ENCODE results near the gene HP.
"Not testable (repeated sequence)": the region's sequence is repeated elsewhere in the genome, so short reads cannot be mapped to it uniquely, and the experiment has no call there.

Gene HP

DNA sequence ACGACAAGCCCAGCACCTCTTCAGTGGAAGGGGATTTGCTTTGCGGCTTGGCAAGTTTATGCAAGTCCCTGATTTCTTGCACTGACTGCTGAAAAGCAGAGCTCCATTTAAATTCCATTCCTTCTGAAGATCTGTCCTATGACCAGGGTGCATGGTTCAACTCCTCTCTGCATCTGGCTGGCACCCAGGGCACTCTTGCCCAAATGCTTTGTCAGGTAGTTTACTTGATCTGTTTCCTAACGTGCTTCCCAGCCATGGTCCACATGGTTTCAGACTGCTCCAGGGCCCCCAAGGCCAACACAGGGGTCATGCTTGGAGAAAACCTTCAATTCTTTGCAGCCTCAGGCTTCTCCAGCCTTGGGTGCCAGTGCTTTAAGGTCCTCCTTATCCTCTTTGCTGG, 11.2 kb upstream of the HP start:
- no peaks in the 10 kb centered on the region for H3K36me3 ChIP-seq (ENCODE audit: control insufficient read depth, insufficient read depth, low read length)
- H3K4me3 ChIP-seq (ENCODE audit: extremely low read depth, insufficient read depth, low read length, poor library complexity, severe bottlenecking) = no peak overlapping the region
- H3K9me3 ChIP-seq (ENCODE audit: control insufficient read depth, low read length) = no peaks in the 10 kb centered on the region
- H3K27ac ChIP-seq (ENCODE audit: low read depth, low read length, severe bottlenecking) = no peak overlapping the region
- no peaks in the 10 kb centered on the region for H3K4me1 ChIP-seq (ENCODE audit: control insufficient read depth, insufficient read depth, low read length, poor library complexity, severe bottlenecking)
- WGBS, 2 experiments (ENCODE audit: insufficient coverage in 2 of 2) = 71 to 92% methylated on average over 1 to 2 of the region's 3 CpGs

DNA sequence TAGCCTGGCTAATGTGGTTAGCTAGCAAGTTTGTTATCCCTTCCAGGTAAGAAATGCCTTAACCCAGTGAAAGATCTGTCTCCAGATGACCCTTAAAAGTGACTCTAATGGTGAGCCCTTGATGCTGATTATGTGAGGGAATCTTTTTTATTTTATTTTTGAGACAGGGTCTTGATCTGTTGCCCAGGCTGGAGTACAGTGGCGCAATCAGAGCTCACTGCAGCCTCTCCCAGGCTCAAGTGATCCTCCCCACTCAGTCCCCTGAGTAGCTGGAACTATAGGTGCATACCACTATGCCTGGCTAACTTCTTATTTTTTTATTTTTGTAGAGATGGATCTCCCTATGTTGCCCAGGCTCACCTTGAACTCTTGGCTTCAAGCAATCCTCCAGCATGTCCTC, 10.8 kb upstream of the HP start:
- Histone ChIP-seq H3K27ac (ENCODE audit: low read depth, low read length, severe bottlenecking) (no peak overlapping the region), H3K4me1 (ENCODE audit: control insufficient read depth, insufficient read depth, low read length, poor library complexity, severe bottlenecking) (no peaks in the 10 kb centered on the region), H3K9me3 (ENCODE audit: control insufficient read depth, low read length) (no peaks in the 10 kb centered on the region), H3K36me3 (ENCODE audit: control insufficient read depth, insufficient read depth, low read length) (no peaks in the 10 kb centered on the region), H3K4me3 (ENCODE audit: extremely low read depth, insufficient read depth, low read length, poor library complexity, severe bottlenecking) (no peak overlapping the region)
- WGBS, 2 experiments (ENCODE audit: insufficient coverage in 2 of 2) = 100% methylated on average over 1 of the region's 1 CpG; no CpG with 5 or more reads in 1 of the 2 experiments

DNA sequence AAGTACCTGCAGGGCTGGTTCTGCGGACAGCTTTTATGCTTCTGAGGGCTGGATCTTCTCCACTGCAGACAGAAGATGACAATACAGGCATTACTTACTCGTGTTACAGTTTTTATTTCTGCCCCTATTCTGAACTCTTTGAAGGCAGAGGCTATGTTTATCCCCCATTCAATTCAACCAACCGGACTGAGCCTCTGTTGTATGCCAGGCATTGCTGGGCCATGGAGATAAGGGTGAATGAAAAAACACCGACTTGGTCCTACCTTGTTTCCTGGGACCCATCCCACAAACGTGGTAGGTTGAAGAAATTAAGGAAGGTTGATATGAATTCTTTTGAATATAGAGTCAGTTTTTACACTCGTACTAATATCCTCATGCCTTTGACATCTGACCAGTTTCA, 10.0 kb upstream of the HP start:
- no peaks in the 10 kb centered on the region for H3K4me1 ChIP-seq (ENCODE audit: control insufficient read depth, insufficient read depth, low read length, poor library complexity, severe bottlenecking)
- WGBS, 2 experiments (ENCODE audit: insufficient coverage in 2 of 2) = 88 to 93% methylated on average over 3 of the region's 6 CpGs
- peaks cover 6% of the 10 kb centered on the region for H3K9me3 ChIP-seq (ENCODE audit: control insufficient read depth, low read length)
- no peak overlapping the region for H3K4me3 ChIP-seq (ENCODE audit: extremely low read depth, insufficient read depth, low read length, poor library complexity, severe bottlenecking)
- no peaks in the 10 kb centered on the region for H3K36me3 ChIP-seq (ENCODE audit: control insufficient read depth, insufficient read depth, low read length)
- no peak overlapping the region for H3K27ac ChIP-seq (ENCODE audit: low read depth, low read length, severe bottlenecking)

DNA sequence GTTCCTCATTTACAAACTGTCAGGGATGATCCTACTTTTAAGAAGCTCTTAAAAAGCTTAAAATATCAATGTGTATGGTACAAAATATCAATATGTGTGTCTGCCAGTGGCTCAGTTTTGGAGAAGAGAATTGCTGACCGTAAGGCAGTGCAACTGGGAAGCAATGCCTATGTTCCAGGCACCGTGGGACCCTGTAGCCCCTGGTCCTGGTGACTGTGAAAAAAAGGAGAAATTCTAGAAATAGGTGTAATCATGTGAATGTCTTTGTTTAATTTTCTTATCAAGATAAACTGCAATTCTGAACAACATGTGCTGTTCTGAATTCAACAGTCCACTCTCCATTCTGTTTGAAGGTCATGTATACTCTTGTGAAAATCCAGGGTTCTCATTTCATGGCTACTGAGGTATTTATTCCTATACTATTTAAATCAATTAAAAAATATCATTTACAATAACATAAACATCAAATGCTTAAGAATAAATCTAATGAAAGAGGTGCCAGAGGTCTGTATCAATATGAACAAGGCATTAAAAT, 9.4 kb upstream of the HP start:
- H3K4me3 ChIP-seq (ENCODE audit: extremely low read depth, insufficient read depth, low read length, poor library complexity, severe bottlenecking) = no peak overlapping the region

DNA sequence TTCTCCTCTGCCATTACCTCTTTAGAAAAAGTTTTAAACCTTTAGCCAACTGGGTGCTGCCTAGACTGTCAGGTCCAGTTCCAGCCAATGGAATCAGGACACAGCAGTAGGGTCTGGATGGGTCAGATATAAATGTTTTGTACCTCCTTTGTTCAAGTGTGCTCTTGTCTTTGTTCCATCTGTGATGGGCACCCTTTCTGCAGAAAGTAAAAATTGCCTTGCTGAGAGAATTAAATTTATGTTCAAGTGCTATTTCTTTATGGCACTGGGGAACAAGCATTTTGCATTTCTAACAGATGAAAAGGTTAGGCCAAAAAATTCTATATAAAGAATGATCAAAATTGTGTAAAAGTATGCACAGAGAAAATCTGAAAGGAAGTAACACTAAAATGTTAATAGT, 5.2 kb upstream of the HP start:
- Histone ChIP-seq H3K4me3 (ENCODE audit: extremely low read depth, insufficient read depth, low read length, poor library complexity, severe bottlenecking) (no peak overlapping the region), H3K4me1 (ENCODE audit: control insufficient read depth, insufficient read depth, low read length, poor library complexity, severe bottlenecking) (no peaks in the 10 kb centered on the region), H3K36me3 (ENCODE audit: control insufficient read depth, insufficient read depth, low read length) (no peaks in the 10 kb centered on the region), H3K27ac (ENCODE audit: low read depth, low read length, severe bottlenecking) (no peak overlapping the region), H3K9me3 (ENCODE audit: control insufficient read depth, low read length) (peaks cover 13% of the 10 kb centered on the region)

More for the DNA sequence above, 9.4 kb upstream of the HP start:
- H3K9me3 ChIP-seq (ENCODE audit: control insufficient read depth, low read length) = peaks cover 11% of the 10 kb centered on the region
- no peaks in the 10 kb centered on the region for H3K4me1 ChIP-seq (ENCODE audit: control insufficient read depth, insufficient read depth, low read length, poor library complexity, severe bottlenecking)
- H3K36me3 ChIP-seq (ENCODE audit: control insufficient read depth, insufficient read depth, low read length) = no peaks in the 10 kb centered on the region
- 67 to 90% methylated on average over 1 to 2 of the region's 2 CpGs for WGBS, 2 experiments (ENCODE audit: insufficient coverage in 2 of 2)
- H3K27ac ChIP-seq (ENCODE audit: low read depth, low read length, severe bottlenecking) = no peak overlapping the region

DNA sequence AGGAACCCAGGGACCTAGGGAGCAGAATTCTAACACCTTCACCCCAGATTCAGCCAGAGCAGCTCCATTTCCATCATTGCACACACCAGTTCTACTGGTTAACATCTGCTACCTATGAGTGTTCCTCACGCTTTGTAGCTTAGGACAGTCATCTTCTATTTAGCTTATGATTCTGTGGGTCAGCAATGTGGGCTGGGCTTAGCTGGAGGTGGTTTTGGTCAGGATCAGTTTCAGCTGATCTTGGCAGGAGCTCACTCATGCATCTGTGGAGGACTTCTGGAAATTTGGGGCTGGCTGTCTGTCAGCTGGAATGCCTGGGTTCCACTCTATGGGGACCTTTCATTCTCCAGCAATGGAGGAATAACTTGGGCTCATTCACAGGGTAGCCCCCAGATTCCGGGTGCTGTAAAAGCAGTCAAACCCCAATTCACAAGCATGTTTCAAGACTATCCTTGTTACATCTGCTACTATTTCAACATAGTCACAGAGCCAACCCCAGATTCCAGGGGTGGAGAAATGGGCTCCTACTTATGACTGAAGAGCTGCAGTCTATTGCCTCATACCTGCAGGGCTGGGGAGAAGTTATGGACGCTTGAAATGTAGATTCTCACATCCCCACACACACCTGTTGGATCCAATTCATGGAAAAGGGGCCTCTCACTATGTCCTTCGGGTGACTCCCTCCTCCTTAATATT, 3.4 kb upstream of the HP start:
- Histone ChIP-seq H3K27ac (ENCODE audit: low read depth, low read length, severe bottlenecking) (no peak overlapping the region), H3K4me1 (ENCODE audit: control insufficient read depth, insufficient read depth, low read length, poor library complexity, severe bottlenecking) (no peaks in the 10 kb centered on the region), H3K4me3 (ENCODE audit: extremely low read depth, insufficient read depth, low read length, poor library complexity, severe bottlenecking) (no peak overlapping the region), H3K36me3 (ENCODE audit: control insufficient read depth, insufficient read depth, low read length) (no peaks in the 10 kb centered on the region), H3K9me3 (ENCODE audit: control insufficient read depth, low read length) (peaks cover 13% of the 10 kb centered on the region)
- 100% methylated on average over 1 of the region's 4 CpGs for WGBS, 2 experiments (ENCODE audit: insufficient coverage in 2 of 2)

DNA sequence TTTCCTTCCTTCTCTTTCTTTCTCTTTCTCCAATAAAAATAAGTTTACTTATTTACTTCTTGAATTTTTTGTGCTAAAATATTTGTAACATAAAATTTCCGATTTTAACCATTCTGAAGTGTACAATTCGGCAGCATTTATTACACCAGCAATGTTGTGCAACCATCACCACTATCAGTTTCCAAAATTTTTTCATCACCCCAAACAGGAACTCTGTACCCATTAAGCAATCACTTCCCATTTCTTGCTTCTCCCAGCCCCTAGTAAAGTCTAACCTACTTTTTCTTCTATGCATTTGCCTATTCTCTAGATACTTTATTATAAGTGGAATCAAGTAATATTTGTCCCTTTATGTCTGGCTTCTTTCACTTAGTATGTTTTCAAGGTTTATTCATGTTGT, 2.5 kb upstream of the HP start:
- Histone ChIP-seq H3K9me3 (ENCODE audit: control insufficient read depth, low read length) (peaks cover 13% of the 10 kb centered on the region), H3K4me1 (ENCODE audit: control insufficient read depth, insufficient read depth, low read length, poor library complexity, severe bottlenecking) (no peaks in the 10 kb centered on the region), H3K4me3 (ENCODE audit: extremely low read depth, insufficient read depth, low read length, poor library complexity, severe bottlenecking) (no peak overlapping the region), H3K27ac (ENCODE audit: low read depth, low read length, severe bottlenecking) (no peak overlapping the region), H3K36me3 (ENCODE audit: control insufficient read depth, insufficient read depth, low read length) (no peaks in the 10 kb centered on the region)
- WGBS, 2 experiments (ENCODE audit: insufficient coverage in 2 of 2) = 88 to 100% methylated on average over 1 of the region's 2 CpGs

DNA sequence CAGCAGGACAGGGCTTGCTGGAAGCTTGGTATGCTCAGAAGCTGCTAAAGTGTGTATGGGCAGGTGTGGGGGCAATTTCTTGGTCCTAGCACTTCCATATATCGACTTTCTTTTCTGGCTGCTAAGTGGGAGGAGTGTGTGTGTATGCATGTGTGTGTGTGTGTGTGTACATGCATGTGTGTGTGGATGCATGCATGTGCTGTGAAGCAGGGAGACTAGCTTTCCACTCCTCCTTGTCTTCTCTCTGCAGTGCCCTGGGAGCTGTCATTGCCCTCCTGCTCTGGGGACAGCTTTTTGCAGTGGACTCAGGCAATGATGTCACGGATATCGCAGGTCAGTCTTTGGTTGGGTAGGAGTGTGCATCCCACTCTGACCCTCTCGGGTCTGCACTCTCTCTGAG, 1.6 kb downstream of the HP start:
- Histone ChIP-seq H3K9me3 (ENCODE audit: control insufficient read depth, low read length) (no peaks in the 10 kb centered on the region), H3K36me3 (ENCODE audit: control insufficient read depth, insufficient read depth, low read length) (no peaks in the 10 kb centered on the region), H3K4me3 (ENCODE audit: extremely low read depth, insufficient read depth, low read length, poor library complexity, severe bottlenecking) (no peak overlapping the region), H3K4me1 (ENCODE audit: control insufficient read depth, insufficient read depth, low read length, poor library complexity, severe bottlenecking) (no peaks in the 10 kb centered on the region), H3K27ac (ENCODE audit: low read depth, low read length, severe bottlenecking) (no peak overlapping the region)
- WGBS, 2 experiments (ENCODE audit: insufficient coverage in 2 of 2) = 90 to 93% methylated on average over 2 of the region's 4 CpGs

DNA sequence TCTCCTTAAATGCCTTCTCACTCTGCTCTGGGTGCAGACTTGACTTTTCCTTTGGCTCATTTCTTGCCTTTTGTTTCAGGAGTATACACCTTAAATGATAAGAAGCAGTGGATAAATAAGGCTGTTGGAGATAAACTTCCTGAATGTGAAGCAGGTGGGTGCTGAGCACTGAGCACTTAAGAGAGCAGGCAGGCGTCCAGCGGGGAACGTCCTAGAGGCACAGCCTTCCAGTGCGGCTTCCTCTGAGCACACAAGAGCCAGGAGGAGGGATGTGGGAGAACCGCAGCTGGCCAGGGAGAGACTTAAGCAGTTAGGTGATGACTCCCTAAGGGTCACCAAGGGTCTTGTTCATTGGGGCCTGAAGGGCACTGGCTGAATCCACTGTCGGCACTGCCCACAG, 3.0 kb downstream of the HP start:
- WGBS, 2 experiments (ENCODE audit: insufficient coverage in 2 of 2) = no CpG with 5 or more reads among the region's 6 CpGs
- H3K4me1 ChIP-seq (ENCODE audit: control insufficient read depth, insufficient read depth, low read length, poor library complexity, severe bottlenecking); H3K4me3 ChIP-seq (ENCODE audit: extremely low read depth, insufficient read depth, low read length, poor library complexity, severe bottlenecking); H3K27ac ChIP-seq (ENCODE audit: low read depth, low read length, severe bottlenecking); H3K9me3 ChIP-seq (ENCODE audit: control insufficient read depth, low read length); H3K36me3 ChIP-seq (ENCODE audit: control insufficient read depth, insufficient read depth, low read length): not testable (repeated sequence)

DNA sequence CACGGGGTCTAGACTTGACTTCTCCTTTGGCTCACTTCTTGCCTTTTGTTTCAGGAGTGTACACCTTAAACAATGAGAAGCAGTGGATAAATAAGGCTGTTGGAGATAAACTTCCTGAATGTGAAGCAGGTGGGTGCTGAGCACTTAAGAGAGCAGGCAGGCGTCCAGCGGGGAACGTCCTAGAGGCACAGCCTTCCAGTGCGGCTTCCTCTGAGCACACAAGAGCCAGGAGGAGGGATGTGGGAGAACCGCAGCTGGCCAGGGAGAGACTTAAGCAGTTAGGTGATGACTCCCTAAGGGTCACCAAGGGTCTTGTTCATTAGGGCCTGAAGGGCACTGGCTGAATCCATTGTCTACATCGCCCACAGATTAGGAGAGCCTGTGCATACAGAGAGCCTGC, 4.8 kb downstream of the HP start:
- H3K27ac ChIP-seq (ENCODE audit: low read depth, low read length, severe bottlenecking); H3K9me3 ChIP-seq (ENCODE audit: control insufficient read depth, low read length); H3K4me1 ChIP-seq (ENCODE audit: control insufficient read depth, insufficient read depth, low read length, poor library complexity, severe bottlenecking); H3K36me3 ChIP-seq (ENCODE audit: control insufficient read depth, insufficient read depth, low read length); H3K4me3 ChIP-seq (ENCODE audit: extremely low read depth, insufficient read depth, low read length, poor library complexity, severe bottlenecking): not testable (repeated sequence)
- WGBS, 2 experiments (ENCODE audit: insufficient coverage in 2 of 2) = 92 to 100% methylated on average over 1 to 3 of the region's 7 CpGs

DNA sequence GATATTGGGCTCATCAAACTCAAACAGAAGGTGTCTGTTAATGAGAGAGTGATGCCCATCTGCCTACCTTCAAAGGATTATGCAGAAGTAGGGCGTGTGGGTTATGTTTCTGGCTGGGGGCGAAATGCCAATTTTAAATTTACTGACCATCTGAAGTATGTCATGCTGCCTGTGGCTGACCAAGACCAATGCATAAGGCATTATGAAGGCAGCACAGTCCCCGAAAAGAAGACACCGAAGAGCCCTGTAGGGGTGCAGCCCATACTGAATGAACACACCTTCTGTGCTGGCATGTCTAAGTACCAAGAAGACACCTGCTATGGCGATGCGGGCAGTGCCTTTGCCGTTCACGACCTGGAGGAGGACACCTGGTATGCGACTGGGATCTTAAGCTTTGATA, 6.1 kb downstream of the HP start:
- H3K36me3 ChIP-seq (ENCODE audit: control insufficient read depth, insufficient read depth, low read length) = no peaks in the 10 kb centered on the region
- H3K27ac ChIP-seq (ENCODE audit: low read depth, low read length, severe bottlenecking) = no peak overlapping the region
- no peaks in the 10 kb centered on the region for H3K9me3 ChIP-seq (ENCODE audit: control insufficient read depth, low read length)
- no peaks in the 10 kb centered on the region for H3K4me1 ChIP-seq (ENCODE audit: control insufficient read depth, insufficient read depth, low read length, poor library complexity, severe bottlenecking)
- H3K4me3 ChIP-seq (ENCODE audit: extremely low read depth, insufficient read depth, low read length, poor library complexity, severe bottlenecking) = no peak overlapping the region
- 92 to 97% methylated on average over 9 of the region's 9 CpGs for WGBS, 2 experiments (ENCODE audit: insufficient coverage in 2 of 2)

All from mesodermal cell (in vitro differentiated cells).